IPS-20b (cell line): ENCODE data around the gene PDE6A.

Source experiments
- H3K27ac ChIP-seq: one replicate; pipeline ENCODE4 v1.5.1; 2013; ENCODE audit warnings: low read length
- H3K27me3 ChIP-seq: 2 replicates; pipeline ENCODE4 v1.6.1; 2013; ENCODE audit warnings: mild to moderate bottlenecking, low read length, inconsistent platforms; ENCODE audit not compliant: insufficient read depth
- H3K36me3 ChIP-seq: 2 replicates; pipeline ENCODE4 v1.6.1; 2013; ENCODE audit warnings: low read depth, mild to moderate bottlenecking, inconsistent platforms, low read length, moderate library complexity; ENCODE audit not compliant: insufficient read depth
- H3K4me1 ChIP-seq: 2 replicates; pipeline ENCODE4 v1.6.1; 2013; ENCODE audit warnings: mild to moderate bottlenecking, control low read depth, inconsistent platforms, low read length, moderate library complexity; ENCODE audit not compliant: insufficient read depth
- H3K4me3 ChIP-seq: 2 replicates; pipeline ENCODE4 v1.5.1; 2013; ENCODE audit warnings: mild to moderate bottlenecking, low read length, inconsistent platforms
- H3K9ac ChIP-seq: 2 replicates; pipeline ENCODE4 v1.6.1; 2013; ENCODE audit warnings: low read depth, mild to moderate bottlenecking, inconsistent platforms, low read length, moderate library complexity
- H3K9me3 ChIP-seq: 2 replicates; pipeline ENCODE4 v1.6.1; 2013; ENCODE audit warnings: mild to moderate bottlenecking, low read depth, low read length, inconsistent platforms; ENCODE audit not compliant: insufficient read depth

PDE6A gene

DNA sequence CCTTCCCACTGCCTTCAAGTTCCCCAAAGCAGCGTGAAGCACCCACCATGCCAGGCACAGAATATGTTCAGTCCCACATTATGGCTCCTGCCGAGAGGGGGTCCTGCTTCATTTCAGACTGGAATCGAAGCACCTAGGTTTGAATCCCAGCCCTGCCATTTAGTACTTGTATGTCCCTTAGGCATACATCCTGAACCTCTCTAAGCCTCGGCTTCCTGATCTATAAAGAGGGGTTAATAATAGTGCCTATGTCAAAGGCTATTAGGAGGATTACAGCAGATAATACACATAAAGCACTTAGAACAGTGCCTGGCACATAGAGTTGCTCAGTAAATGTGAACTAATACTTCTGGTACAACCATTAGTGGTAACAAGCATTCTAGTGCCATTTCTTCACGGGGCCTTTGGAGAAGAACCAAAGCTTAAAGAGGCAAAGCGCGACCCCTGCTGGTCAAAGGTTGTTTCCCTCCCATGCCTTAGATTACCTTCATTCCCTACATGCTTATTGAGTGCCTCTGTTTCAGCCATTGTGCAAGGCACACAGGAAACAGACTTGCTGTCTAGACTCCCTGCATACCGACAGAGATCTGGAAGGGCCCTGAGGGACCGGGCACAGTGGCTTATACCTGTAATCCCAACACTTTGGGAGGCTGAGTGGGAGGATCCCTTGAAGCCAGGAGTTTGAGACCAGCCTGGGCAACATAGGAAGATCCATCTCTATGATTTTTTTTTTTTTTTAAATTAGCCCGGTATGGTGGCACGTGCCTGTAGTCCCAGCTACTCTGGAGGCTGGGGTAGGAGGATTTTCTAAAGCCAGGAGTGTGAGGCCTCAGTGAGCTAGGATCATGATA is 116.2 kb downstream of the PDE6A start:
- Histone ChIP-seq H3K9ac (no peak overlapping the region), H3K4me3 (no peak overlapping the region), H3K27ac (peak overlapping the region; percentile 30), H3K36me3 (peaks cover 20% of the 10 kb centered on the region), H3K4me1 (no peaks in the 10 kb centered on the region), H3K27me3 (no peaks in the 10 kb centered on the region), H3K9me3 (no peaks in the 10 kb centered on the region)

DNA sequence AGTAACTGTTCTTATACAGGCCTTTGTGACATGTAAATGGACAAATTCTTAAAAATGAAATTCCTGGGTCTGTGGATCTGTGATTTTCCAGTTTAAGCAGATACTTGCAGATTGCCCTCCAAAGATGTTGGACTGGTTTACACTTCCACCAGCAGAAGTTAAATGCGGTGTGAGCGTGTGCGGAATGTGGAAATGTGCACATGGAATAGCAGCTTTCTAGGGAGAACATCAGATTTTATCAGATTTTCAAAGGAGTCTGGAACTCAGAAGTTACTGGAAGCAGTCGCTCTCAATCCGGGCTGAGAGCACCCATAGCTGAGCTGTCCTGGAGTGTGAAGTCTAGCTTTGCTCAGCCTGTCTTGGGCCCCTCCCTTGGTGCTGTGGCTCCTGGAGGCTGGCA is 117.0 kb downstream of the PDE6A start:
- Histone ChIP-seq H3K9ac (no peak overlapping the region), H3K4me1 (no peaks in the 10 kb centered on the region; the same call in 1 of the 2 replicates), H3K36me3 (peaks cover 20% of the 10 kb centered on the region), H3K27me3 (no peaks in the 10 kb centered on the region), H3K4me3 (no peak overlapping the region), H3K27ac (no peak overlapping the region), H3K9me3 (no peaks in the 10 kb centered on the region)

DNA sequence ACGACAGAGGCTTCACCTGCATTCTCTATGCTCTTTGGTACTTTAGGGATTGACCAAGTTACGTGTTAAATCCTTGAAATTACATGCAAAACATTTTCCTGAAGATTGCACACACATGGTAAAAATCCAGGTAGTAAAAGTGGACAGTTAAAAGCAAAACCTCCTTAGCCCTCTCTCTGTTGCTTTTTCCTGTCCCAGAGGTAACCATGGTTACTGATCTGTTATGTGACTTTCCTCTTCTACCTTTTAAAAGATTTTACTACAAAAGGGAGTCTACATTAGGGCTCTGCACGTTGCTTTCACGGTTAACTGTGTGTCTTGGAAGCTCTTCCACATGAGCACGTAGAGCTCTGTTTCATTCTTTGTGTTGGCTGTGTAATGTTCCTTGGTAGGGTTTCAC is 117.5 kb downstream of the PDE6A start:
- Histone ChIP-seq H3K27me3 (no peaks in the 10 kb centered on the region), H3K4me1 (no peaks in the 10 kb centered on the region; the same call in 1 of the 2 replicates), H3K4me3 (no peak overlapping the region), H3K27ac (no peak overlapping the region), H3K9me3 (no peaks in the 10 kb centered on the region), H3K36me3 (peaks cover 20% of the 10 kb centered on the region; the same call in 1 of the 2 replicates), H3K9ac (no peak overlapping the region)

DNA sequence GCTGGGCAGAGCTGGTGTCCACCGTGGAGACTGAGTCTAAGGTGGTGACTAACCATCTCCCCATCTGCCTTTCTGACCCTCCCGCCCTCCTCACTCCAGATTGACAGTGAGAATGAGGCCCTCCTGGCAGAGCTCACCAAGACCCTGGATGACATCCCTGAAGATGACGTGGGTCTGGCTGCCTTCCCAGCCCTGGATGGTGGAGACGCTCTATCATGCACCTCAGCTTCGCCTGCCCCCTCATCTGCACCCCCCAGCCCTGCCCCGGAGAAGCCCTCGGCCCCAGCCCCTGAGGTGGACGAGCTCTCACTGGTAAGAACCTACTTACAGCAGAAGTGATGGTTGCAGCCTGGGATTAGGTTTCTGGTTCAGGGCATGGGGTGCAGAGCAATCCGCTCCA is 118.0 kb downstream of the PDE6A start:
- H3K27ac ChIP-seq = no peak overlapping the region
- H3K4me1 ChIP-seq = no peaks in the 10 kb centered on the region; the same call in 1 of the 2 replicates
- no peaks in the 10 kb centered on the region for H3K27me3 ChIP-seq
- no peak overlapping the region for H3K9ac ChIP-seq
- H3K9me3 ChIP-seq = no peaks in the 10 kb centered on the region
- no peak overlapping the region for H3K4me3 ChIP-seq
- H3K36me3 ChIP-seq = peaks cover 19% of the 10 kb centered on the region; the same call in 1 of the 2 replicates

DNA sequence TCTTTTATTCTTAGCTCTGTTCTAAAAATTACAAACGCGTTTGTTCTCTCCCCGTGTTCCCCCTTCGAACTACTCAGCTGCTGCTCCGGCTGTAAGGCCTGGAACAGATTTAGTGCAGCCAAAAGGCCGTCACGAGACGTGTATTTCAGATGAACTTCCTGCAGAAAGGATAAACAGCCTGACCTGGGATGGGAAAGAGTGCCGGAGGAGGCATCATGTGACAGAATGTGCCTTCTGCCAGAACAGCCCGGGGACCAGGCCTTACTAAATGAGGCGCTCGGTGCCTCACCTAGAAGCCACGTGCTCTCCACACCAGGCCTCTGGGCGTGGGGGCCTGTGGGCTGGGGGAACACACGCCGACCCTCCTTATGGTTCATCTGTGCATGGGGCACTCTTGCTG is 119.7 kb downstream of the PDE6A start:
- no peak overlapping the region for H3K9ac ChIP-seq
- H3K36me3 ChIP-seq = peaks cover 8% of the 10 kb centered on the region; the same call in 1 of the 2 replicates
- H3K27me3 ChIP-seq = no peaks in the 10 kb centered on the region
- H3K4me1 ChIP-seq = no peaks in the 10 kb centered on the region; the same call in 1 of the 2 replicates
- no peak overlapping the region for H3K27ac ChIP-seq
- no peak overlapping the region for H3K4me3 ChIP-seq
- H3K9me3 ChIP-seq = no peaks in the 10 kb centered on the region

DNA sequence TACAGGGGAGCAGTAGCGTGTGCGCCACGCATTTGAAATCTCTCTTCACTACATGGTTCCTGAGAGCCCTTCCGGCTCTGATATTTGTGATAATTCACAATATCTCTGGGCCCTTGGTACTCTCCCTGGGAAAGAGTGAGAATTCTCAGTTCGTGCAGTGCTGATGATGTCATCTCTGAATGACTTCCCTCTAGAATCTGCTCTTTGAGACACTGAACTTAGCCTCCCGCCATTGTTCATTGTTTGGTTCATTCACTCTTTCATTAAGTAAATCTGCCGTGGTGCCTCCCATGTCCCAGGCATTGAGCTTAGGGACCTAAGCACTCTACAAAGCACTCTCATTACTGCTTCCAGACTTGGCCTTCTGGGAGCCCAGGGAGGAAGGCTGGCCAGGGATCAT is 120.5 kb downstream of the PDE6A start:
- Histone ChIP-seq H3K9me3 (no peaks in the 10 kb centered on the region), H3K27me3 (no peaks in the 10 kb centered on the region), H3K4me3 (no peak overlapping the region), H3K4me1 (no peaks in the 10 kb centered on the region; the same call in 1 of the 2 replicates), H3K27ac (no peak overlapping the region), H3K36me3 (peaks cover 8% of the 10 kb centered on the region; the same call in 1 of the 2 replicates), H3K9ac (no peak overlapping the region)

DNA sequence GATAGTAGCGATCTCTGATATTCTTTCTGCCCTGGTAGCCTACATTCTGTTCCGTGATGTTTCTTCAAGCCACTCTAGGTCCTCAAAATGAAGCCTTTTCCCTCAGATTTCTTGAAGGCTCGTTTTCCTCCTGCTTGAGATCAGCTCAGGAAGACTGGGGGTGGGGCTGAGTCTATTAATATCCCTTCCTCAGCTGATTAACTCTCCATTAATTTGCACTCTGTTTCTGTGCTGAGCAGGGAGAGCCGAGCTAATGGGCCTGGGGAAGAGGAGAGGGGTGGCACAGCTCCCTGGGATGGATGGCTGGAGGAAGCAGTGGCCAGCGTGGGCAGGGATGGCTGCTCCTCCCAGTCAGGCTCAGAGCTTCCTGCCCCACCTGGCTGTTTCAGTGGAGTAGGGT is 121.2 kb downstream of the PDE6A start:
- H3K27ac ChIP-seq = no peak overlapping the region
- H3K9ac ChIP-seq = no peak overlapping the region
- H3K9me3 ChIP-seq = no peaks in the 10 kb centered on the region
- no peak overlapping the region for H3K4me3 ChIP-seq
- no peaks in the 10 kb centered on the region; the same call in 1 of the 2 replicates for H3K4me1 ChIP-seq
- peaks cover 8% of the 10 kb centered on the region; the same call in 1 of the 2 replicates for H3K36me3 ChIP-seq
- H3K27me3 ChIP-seq = no peaks in the 10 kb centered on the region

DNA sequence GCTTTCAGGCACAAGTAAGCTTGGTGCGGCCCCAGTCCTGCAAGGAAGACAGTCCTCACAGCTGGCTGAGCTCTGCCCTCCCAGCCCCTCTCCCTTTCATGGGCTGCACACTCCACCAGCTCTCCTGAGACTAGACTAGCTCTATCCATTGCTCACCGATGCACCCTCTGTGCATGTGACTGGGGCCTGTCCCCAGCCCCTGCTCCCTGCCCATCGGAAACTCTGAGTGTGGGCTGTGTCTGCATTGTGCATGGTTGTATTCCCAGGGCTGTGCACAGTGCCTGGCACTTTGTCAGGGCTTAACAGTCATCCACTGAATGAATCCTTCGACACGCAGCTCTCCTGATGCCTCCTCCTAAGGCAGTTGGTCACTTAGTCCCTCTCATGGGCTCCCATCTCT is 122.3 kb downstream of the PDE6A start:
- no peak overlapping the region for H3K4me3 ChIP-seq
- no peak overlapping the region for H3K9ac ChIP-seq
- H3K27me3 ChIP-seq = no peaks in the 10 kb centered on the region
- H3K27ac ChIP-seq = no peak overlapping the region
- no peaks in the 10 kb centered on the region; the same call in 1 of the 2 replicates for H3K4me1 ChIP-seq
- H3K36me3 ChIP-seq = peaks cover 6% of the 10 kb centered on the region; the same call in 1 of the 2 replicates
- H3K9me3 ChIP-seq = no peaks in the 10 kb centered on the region

DNA sequence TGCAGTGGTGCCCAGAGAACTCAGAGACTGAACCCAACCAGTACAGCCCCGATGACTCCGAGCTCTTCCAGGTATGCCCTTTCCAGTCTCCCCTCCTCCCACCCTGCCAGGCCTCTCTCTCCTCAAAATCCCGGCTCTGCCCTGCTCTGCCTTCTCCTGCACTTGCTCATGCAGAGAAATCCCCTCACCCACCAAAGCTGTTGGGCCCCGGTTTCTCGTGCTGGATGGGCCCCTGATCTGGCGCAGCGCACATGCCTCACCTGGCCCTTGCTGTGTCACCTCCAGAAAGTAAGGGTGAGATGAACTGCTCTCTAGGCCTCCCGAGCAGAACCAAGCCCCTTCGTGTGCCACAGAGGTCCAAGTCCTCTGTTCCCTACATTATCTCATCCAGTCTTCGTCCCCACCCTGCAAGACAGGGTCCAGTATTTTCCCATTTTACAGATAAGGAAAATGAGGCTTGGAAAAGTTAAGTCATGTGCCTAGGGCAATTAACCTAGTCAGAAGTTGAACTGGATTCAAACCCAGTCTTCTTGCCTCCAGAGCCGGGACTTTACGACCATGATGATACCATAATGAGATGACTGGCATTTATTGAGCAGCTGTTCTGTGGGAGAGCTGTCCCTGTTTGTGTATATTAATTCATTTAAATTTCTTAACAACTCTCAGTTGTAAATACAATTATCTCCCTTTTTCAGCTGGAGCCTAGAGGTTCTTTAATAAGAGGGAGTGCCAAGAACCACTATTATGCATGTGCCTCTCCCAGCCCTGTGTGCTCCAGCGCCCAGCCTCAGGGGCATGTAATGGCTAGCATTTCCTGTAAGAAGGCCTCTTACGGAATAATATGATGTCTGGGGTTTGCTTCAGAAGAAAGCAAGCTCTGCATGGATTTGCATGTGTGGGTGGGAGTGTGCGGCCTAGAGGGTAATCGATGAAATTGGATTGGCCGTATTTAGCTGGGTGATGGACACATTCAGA is 123.8 kb downstream of the PDE6A start:
- Histone ChIP-seq H3K4me3 (no peak overlapping the region), H3K27ac (no peak overlapping the region), H3K27me3 (no peaks in the 10 kb centered on the region), H3K4me1 (no peaks in the 10 kb centered on the region; the same call in 1 of the 2 replicates), H3K9me3 (no peaks in the 10 kb centered on the region), H3K36me3 (no peaks in the 10 kb centered on the region), H3K9ac (no peak overlapping the region)

DNA sequence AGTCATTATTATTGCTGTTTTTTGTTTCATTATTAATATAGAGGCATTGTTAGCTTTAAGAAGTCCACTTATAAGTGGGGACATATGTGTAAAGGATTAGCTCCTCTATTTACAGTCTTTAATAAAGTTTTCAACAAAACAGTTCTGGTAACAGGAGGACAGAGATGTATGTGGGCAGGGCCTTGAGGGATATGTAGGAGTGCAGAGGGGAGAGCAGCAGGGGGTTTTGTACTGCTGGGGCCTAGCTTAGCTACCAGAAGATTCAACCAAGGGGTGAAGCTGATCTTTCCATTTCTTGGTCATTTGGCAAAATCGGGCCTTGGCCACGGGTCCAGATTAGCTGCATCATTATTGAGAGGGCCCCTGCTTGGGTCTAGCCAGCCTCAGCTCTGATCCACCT is 124.6 kb downstream of the PDE6A start:
- Histone ChIP-seq H3K9ac (no peak overlapping the region), H3K36me3 (no peaks in the 10 kb centered on the region), H3K27ac (no peak overlapping the region), H3K4me3 (no peak overlapping the region), H3K27me3 (no peaks in the 10 kb centered on the region), H3K4me1 (no peaks in the 10 kb centered on the region; the same call in 1 of the 2 replicates), H3K9me3 (no peaks in the 10 kb centered on the region)

DNA sequence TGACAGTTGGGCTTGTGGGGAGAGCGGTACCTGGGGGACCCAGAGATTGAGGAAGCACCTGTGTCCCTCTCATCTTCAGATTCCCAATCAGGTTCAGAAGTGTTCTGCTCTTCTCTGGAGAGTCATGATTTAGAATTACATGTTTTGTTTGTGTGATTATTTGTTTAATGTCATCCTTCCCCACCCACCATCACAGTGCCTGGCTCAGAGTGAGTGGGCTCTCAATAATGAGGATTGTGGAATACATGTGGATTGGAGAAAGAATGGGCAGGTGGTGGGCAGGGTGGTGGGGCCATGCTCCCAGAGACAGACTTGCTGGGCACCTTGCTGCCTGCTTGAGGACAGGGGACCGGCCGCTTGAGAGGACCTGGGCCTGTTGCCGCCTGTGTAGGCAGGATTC is 126.5 kb downstream of the PDE6A start:
- Histone ChIP-seq H3K9ac (no peak overlapping the region), H3K4me3 (no peak overlapping the region), H3K27me3 (no peaks in the 10 kb centered on the region), H3K36me3 (no peaks in the 10 kb centered on the region), H3K4me1 (no peaks in the 10 kb centered on the region; the same call in 1 of the 2 replicates), H3K27ac (no peak overlapping the region), H3K9me3 (no peaks in the 10 kb centered on the region)
